Body of pancreas (tissue), 4 donors: Measurements from ENCODE around the gene ARSG.
"Not testable (repeated sequence)": the region's sequence is repeated elsewhere in the genome, so short reads cannot be mapped to it uniquely, and the experiment has no call there.

Experiments used
- POLR2A ChIP-seq, 3 donors: fragments of 450-650 bp; IDR thresholded peaks; one replicate each; pipeline ENCODE4 v1.6.1; 2016; ENCODE audit warnings: antibody characterized with exemption in 3 of 3, mild to moderate bottlenecking in 2 of 3
- TF ChIP-seq, protein P1 (sequence below), 7 experiments: fragments of 450-650 bp in 4 of 7; fragments of 200-600 bp in 3 of 7; sonication (generic) in 3 of 7; IDR thresholded peaks; one replicate each; pipeline ENCODE4 v1.5.1; 2016 to 2019; ENCODE audit warnings: antibody characterized with exemption in 7 of 7

GRCh38 chr17:68265833-68266232, 25.5 kb upstream of the ARSG start:
- TF ChIP-seq, protein P1, sequence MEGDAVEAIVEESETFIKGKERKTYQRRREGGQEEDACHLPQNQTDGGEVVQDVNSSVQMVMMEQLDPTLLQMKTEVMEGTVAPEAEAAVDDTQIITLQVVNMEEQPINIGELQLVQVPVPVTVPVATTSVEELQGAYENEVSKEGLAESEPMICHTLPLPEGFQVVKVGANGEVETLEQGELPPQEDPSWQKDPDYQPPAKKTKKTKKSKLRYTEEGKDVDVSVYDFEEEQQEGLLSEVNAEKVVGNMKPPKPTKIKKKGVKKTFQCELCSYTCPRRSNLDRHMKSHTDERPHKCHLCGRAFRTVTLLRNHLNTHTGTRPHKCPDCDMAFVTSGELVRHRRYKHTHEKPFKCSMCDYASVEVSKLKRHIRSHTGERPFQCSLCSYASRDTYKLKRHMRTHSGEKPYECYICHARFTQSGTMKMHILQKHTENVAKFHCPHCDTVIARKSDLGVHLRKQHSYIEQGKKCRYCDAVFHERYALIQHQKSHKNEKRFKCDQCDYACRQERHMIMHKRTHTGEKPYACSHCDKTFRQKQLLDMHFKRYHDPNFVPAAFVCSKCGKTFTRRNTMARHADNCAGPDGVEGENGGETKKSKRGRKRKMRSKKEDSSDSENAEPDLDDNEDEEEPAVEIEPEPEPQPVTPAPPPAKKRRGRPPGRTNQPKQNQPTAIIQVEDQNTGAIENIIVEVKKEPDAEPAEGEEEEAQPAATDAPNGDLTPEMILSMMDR (IDR thresholded peaks at IDR 0.05), result not testable (repeated sequence)
- TF ChIP-seq POLR2A (IDR thresholded peaks at IDR 0.05), result not testable (repeated sequence)
